Activated CD4-positive, alpha-beta T cell treated with anti-CD3 and anti-CD28 coated beads, Interleukin-2, amount 50 U/mL, for 1 hour (primary cell): Measurements from ENCODE around the gene POU2F1.
A peak's percentile ranks its signal among the peaks of the same experiment; 100 is the strongest.

Experiments
- DNase-seq: peaks from one replicate; pipeline ENCODE4 v3.0.0-alpha.2; 2020

The POU2F1 gene

GRCh38 chr1:167373986-167374385, 153.3 kb downstream of the POU2F1 start:
- DNase-seq, result no peak

DNA sequence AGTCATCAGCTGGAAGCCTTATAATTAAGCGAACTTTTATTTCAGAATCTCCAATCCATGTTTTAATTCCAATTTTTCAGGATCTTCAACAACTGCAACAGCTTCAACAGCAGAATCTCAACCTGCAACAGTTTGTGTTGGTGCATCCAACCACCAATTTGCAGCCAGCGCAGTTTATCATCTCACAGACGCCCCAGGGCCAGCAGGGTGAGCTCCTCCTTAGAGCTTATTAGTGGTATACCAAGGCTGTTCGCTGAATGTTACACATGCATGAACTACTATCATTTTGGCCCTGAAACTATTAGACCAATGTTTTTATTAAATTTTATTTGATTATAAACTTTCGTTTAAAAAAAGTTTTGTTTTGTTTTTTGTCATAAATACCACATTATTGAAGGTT, 155.3 kb downstream of the POU2F1 start:
- no peak for DNase-seq

GRCh38 chr1:167387251-167387910, 166.7 kb downstream of the POU2F1 start:
- no peak for DNase-seq

DNA sequence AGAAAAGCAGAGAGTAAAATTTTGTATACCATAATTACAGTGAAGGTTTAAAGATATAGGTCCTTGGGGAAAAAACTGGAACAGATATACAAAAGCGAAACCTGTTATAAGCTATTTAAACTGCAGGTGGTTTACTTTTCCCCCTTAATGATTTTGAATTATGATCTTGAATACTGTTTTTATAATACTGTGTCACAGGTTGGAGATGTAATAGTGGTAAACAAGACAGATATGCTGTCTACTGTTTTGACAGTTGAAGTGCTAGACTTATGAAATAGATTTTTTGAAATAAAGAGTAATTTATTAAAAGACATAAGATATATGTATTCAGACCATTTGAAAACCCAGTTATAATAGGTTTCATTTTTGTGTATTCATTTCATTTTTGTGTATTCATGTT, 168.3 kb downstream of the POU2F1 start:
- no peak for DNase-seq

DNA sequence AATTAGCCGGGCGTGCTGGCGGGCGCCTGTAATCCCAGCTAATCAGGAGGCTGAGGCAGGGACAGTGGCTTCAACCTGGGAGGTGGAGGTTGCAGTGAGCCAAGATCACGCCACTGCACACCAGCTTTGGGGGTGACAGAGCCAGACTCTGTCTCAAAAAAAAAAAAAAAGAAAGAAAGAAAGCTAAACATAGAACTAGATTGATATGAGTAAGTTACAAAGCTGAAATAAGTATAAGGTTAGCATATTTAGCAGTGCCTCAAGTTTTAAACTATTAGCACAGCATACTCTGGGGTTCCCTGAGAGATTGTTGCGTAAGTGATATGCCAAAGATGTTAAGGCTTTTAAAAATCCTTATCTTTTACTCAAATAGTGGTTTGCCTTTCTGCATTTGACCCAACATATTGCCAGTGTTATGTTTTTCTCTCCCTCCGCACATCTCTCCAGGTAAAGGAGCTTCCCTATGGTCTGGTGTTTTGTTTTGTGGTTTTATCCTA, 171.6 kb downstream of the POU2F1 start:
- DNase-seq, result no peak

- DNase-seq, result no peak
Observed at GRCh38 chr1:167400359-167400953, 179.8 kb downstream of the POU2F1 start.

GRCh38 chr1:167401260-167401873, 180.7 kb downstream of the POU2F1 start:
- DNase-seq, result peak; percentile 40

- DNase-seq, result no peak
Observed at GRCh38 chr1:167404161-167404888, 183.6 kb downstream of the POU2F1 start.

GRCh38 chr1:167404908-167405307, 184.2 kb downstream of the POU2F1 start:
- DNase-seq, result no peak

- no peak for DNase-seq
Observed at GRCh38 chr1:167408355-167408754, 187.7 kb downstream of the POU2F1 start.

DNA sequence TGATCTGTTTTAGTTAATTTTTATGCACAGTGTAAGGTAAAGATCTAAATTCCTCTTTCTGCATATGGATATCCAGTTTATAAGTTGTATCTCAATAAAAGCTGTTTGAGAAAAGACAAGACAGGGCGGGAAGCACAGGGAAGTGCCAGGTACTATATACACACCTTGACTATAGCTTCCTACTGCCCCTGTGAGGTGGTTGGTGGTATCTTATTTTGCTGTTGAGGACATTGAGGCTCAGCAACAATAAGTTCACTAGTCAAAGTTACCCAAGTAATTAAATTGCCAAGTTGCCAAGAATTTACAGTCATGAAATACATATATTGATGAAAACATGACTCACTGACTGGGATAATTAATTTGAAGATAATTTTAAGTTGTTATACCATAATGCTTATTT, 188.5 kb downstream of the POU2F1 start:
- DNase-seq, result no peak

GRCh38 chr1:167412072-167412471, 191.4 kb downstream of the POU2F1 start:
- DNase-seq, result no peak

GRCh38 chr1:167412920-167413319, 192.2 kb downstream of the POU2F1 start:
- no peak for DNase-seq

- no peak for DNase-seq
Observed at GRCh38 chr1:167413328-167413727, 192.6 kb downstream of the POU2F1 start.

DNA sequence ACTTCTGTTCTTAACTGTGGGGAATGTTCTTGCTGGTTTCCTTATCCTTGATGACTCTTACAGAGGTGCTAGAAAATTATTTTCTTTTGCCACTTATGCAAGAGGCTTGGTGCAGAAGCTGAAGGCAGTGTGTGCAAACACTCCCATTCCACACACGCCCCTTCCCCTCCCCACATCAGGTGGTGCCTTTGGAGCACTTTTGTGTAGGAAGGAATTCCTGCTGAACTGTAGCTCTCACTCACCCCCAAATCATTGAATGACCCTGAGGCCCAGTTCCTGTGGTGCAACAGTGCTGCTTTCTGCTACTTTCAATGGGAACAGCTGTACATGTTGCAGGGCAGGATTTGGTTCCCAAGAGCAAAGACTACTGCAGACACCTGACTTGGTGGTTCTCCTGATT, 195.8 kb downstream of the POU2F1 start:
- DNase-seq, result no peak

DNA sequence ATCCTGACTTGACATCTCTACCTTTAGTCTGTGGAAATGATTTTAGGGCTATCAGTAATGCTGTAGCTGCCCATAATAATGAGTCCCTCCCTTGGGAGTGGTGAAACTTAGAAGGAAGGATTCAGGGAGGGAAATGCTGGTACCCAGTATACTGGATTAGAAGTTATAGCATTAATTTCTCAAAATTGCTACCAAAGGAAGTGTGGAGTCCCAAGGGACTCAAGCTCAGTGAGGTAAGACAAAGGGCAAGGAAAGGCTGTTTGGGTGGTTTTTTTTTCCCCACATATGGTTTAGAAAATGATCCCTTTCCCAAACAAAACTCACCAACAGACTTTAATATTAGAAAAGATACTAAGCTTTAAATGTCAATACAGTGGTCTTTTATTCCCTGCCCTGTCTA, 197.7 kb downstream of the POU2F1 start:
- no peak for DNase-seq

- no peak for DNase-seq
Observed at GRCh38 chr1:167419245-167419644, 198.6 kb downstream of the POU2F1 start.

GRCh38 chr1:167420510-167420909, 199.8 kb downstream of the POU2F1 start:
- no peak for DNase-seq

GRCh38 chr1:167423684-167424619, 203.3 kb downstream of the POU2F1 start:
- no peak for DNase-seq

DNA sequence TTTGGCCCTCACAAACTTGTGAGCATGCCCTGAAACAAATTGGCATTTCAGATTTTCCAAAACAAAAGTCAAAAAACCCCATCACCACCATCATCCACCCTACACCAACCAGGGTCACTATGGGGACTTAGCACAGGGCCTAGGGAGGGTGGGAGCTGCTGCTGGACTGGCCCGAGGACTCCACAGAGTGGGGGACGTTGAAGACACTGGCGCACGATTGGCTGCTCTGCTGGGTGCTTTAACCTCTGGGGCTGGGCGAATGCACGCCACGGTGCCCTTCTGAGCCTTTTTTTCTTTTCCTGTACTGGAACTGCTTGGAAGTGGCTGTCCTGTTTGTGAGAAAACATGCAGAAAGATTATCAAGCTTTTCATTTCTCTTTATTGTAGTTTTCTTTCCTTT, 204.8 kb downstream of the POU2F1 start:
- DNase-seq, result no peak

DNA sequence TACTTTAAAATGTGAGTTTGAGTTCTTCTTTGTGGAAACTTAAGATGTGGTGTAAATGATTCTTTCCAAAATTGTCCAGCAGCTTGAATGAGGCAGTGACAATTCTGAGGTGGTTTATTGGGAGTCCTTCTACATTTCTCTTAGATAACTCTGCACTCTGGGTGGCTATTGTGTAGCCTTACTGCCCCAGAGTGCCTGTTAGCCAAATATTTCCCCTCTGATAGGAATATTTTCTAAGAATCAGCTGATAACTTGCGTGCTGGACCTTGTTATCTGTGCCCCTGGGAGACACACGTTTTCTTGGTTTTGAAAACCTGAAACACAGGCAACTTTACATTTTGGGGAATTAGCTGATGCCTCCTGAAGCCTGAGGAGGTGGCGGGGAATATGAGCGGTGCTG, 206.0 kb downstream of the POU2F1 start:
- no peak for DNase-seq

DNA sequence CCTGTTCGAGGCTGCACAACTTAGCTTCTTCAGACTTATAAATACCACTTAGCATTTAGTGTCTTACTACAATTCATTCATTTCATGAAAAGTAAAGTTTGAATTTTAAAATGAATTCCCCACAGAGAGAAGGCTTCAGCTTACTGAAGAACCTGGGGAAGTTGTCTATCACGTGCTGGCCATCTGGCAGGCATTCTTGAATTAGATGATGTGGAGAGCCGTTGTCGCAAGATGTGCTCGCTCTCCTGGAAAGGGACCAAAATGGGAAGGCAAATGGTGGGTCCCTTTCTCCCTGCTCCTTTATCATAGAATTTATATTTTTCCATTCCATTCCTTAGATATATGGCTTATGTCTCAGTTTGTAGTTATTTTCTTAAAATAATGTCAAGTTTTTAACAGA, 207.2 kb downstream of the POU2F1 start:
- no peak for DNase-seq

DNA sequence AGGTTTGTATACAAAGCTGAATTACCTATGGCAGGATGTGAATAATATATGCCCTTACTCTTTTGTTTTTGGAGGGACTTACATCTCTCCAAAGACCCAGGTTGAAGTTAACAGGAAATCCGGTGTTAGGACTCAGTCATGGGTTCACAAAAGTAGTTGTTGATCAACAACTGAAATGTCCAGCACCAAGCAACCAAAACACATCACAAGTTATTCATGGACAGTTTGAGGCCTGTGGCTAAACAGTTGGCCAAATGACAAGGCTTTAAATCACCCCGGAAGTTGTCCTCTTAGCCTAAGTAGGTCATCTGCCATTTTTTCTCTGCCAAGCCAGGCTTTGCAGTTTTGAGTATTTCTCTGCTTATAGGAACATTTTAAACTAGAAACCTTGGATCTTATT, 207.7 kb downstream of the POU2F1 start:
- no peak for DNase-seq
